ENCODE measurements around the gene AQR.
"Not testable (repeated sequence)": the region's sequence is repeated elsewhere in the genome, so short reads cannot be mapped to it uniquely, and the experiment has no call there.

Gene AQR

GRCh38 chr15:34952481-34952880 is 17.1 kb downstream of the AQR start:
- DNase-seq: no peak

- DNase-seq: no peak
Observed at GRCh38 chr15:34951993-34952392, 17.5 kb downstream of the AQR start.

- DNase-seq: no peak
Observed at GRCh38 chr15:34944936-34945335, 24.6 kb downstream of the AQR start.

- no peak for DNase-seq
Observed at GRCh38 chr15:34943711-34944110, 25.8 kb downstream of the AQR start.

- DNase-seq: not testable (repeated sequence)
Observed at GRCh38 chr15:34943264-34943663, 26.3 kb downstream of the AQR start.

- DNase-seq: no peak
Observed at GRCh38 chr15:34942363-34942762, 27.2 kb downstream of the AQR start.

- no peak for DNase-seq
Observed at GRCh38 chr15:34941831-34942230, 27.7 kb downstream of the AQR start.

- DNase-seq: no peak
Observed at GRCh38 chr15:34941185-34941698, 28.3 kb downstream of the AQR start.

GRCh38 chr15:34933432-34933975 is 36.0 kb downstream of the AQR start:
- DNase-seq: no peak

- not testable (repeated sequence) for DNase-seq
Observed at GRCh38 chr15:34928349-34928748, 41.2 kb downstream of the AQR start.

- no peak for DNase-seq
Observed at GRCh38 chr15:34927726-34928125, 41.8 kb downstream of the AQR start.

- DNase-seq: no peak
Observed at GRCh38 chr15:34914317-34914716, 55.2 kb downstream of the AQR start.

- no peak for DNase-seq
Observed at GRCh38 chr15:34905047-34905446, 64.5 kb downstream of the AQR start.

- no peak for DNase-seq
Observed at GRCh38 chr15:34904527-34904926, 65.0 kb downstream of the AQR start.

GRCh38 chr15:34900748-34901147 is 68.8 kb downstream of the AQR start:
- no peak for DNase-seq

GRCh38 chr15:34896183-34896582 is 73.4 kb downstream of the AQR start:
- no peak for DNase-seq

- DNase-seq: no peak
Observed at GRCh38 chr15:34893967-34894366, 75.6 kb downstream of the AQR start.

- DNase-seq: no peak
Observed at GRCh38 chr15:34892963-34893591, 76.5 kb downstream of the AQR start.

GRCh38 chr15:34890424-34890823 is 79.1 kb downstream of the AQR start:
- DNase-seq: no peak

GRCh38 chr15:34889476-34889875 is 80.1 kb downstream of the AQR start:
- DNase-seq: no peak

- no peak for DNase-seq
Observed at GRCh38 chr15:34886134-34886533, 83.4 kb downstream of the AQR start.

GRCh38 chr15:34883633-34884032 is 85.9 kb downstream of the AQR start:
- DNase-seq: no peak

GRCh38 chr15:34883042-34883441 is 86.5 kb downstream of the AQR start:
- DNase-seq: no peak

GRCh38 chr15:34879107-34879506 is 90.4 kb downstream of the AQR start:
- DNase-seq: no peak

GRCh38 chr15:34876640-34877039 is 92.9 kb downstream of the AQR start:
- DNase-seq: no peak
